ENCODE results near the gene UCHL5. TPM values are rescaled to one million over a fixed set of nuclear protein-coding genes. Genes with fewer than 3 reads are reported as not detected.
"Not testable (repeated sequence)": the region's sequence is repeated elsewhere in the genome, so short reads cannot be mapped to it uniquely, and the experiment has no call there.

UCHL5 gene
- total and polyA plus RNA-seq, 8 donors, result 9.8 to 26.8 (median 17.4) TPM

GRCh38 chr1:193042766-193043691, 16.1 kb downstream of the UCHL5 start:
- FAIRE-seq (no peak), ATAC-seq (no peak)
- 75 to 100% methylated on average over 1 of the region's 1 CpG for WGBS, 2 donors

GRCh38 chr1:193040011-193040410, 19.1 kb downstream of the UCHL5 start:
- intact Hi-C loops (cut with DNase I), result no loop called here
- peaks cover 5 to 14% (median 6%) of the 10 kb centered on the region in 3 donors for H3K4me1 ChIP-seq
- H3K36me3 ChIP-seq, result no peaks in the 10 kb centered on the region
- no peak for FAIRE-seq
- TF ChIP-seq CTCF (IDR thresholded peaks at IDR 0.05), result no peak
- WGBS, 2 donors, result 91 to 93% methylated on average over 3 of the region's 3 CpGs
- H3K4me3 ChIP-seq, result no peak overlapping the region
- no peak overlapping the region for H3K27ac ChIP-seq
- H3K27me3 ChIP-seq, result no peaks in the 10 kb centered on the region
- peaks cover 0 to 5% (median 0%) of the 10 kb centered on the region in 4 donors for H3K9me3 ChIP-seq
- no peak for DNase-seq
- ATAC-seq, result no peak

More at GRCh38 chr1:193042766-193043691, 16.1 kb downstream of the UCHL5 start:
- intact Hi-C loops (cut with DNase I), result no loop called here
- TF ChIP-seq CTCF (IDR thresholded peaks at IDR 0.05), result no peak
- Histone ChIP-seq H3K27ac (no peak overlapping the region), H3K9me3 (no peaks in the 10 kb centered on the region), H3K36me3 (no peaks in the 10 kb centered on the region), H3K27me3 (no peaks in the 10 kb centered on the region), H3K4me1 (no peaks in the 10 kb centered on the region), H3K4me3 (no peak overlapping the region)
- no peak for DNase-seq

- H3K36me3 ChIP-seq, result no peaks in the 10 kb centered on the region
- peaks cover 5 to 14% (median 6%) of the 10 kb centered on the region in 3 donors for H3K4me1 ChIP-seq
- WGBS, 2 donors, result 57 to 62% methylated on average over 3 of the region's 3 CpGs
- ATAC-seq (peak in 3 of 4 donors; percentile 45 to 73 (median 73)), FAIRE-seq (peak; percentile 57), DNase-seq (no peak)
- H3K27ac ChIP-seq, result peak overlapping the region in 1 of 4 donors; percentile 24
- TF ChIP-seq CTCF (IDR thresholded peaks at IDR 0.05), result no peak
- H3K9me3 ChIP-seq, result peaks cover 0 to 5% (median 0%) of the 10 kb centered on the region in 4 donors
- H3K27me3 ChIP-seq, result no peaks in the 10 kb centered on the region
- intact Hi-C loops (cut with DNase I), result no loop called here
- H3K4me3 ChIP-seq, result no peak overlapping the region
These were observed 22.7 kb downstream of the UCHL5 start for GRCh38 chr1:193036337-193037047.

GRCh38 chr1:193033610-193034009, 25.6 kb downstream of the UCHL5 start:
- no peak for ATAC-seq
- intact Hi-C loops (cut with DNase I), result no loop called here
- Histone ChIP-seq H3K4me3 (no peak overlapping the region), H3K36me3 (peaks cover 0 to 8% (median 0%) of the 10 kb centered on the region in 3 donors), H3K27ac (no peak overlapping the region), H3K4me1 (peaks cover 5 to 23% (median 6%) of the 10 kb centered on the region in 3 donors), H3K9me3 (peaks cover 0 to 5% (median 0%) of the 10 kb centered on the region in 4 donors), H3K27me3 (no peaks in the 10 kb centered on the region)
- DNase-seq, result no peak
- FAIRE-seq, result no peak
- no peak for TF ChIP-seq CTCF (IDR thresholded peaks at IDR 0.05)

- H3K36me3 ChIP-seq; intact Hi-C loops (cut with DNase I); FAIRE-seq; H3K27ac ChIP-seq; H3K4me3 ChIP-seq; H3K9me3 ChIP-seq; ATAC-seq; H3K27me3 ChIP-seq; DNase-seq: not testable (repeated sequence)
- 96 to 98% methylated on average over 9 of the region's 9 CpGs for WGBS, 2 donors
- H3K4me1 ChIP-seq, result peaks cover 5 to 23% (median 6%) of the 10 kb centered on the region in 3 donors
These were observed 26.3 kb downstream of the UCHL5 start for GRCh38 chr1:193032643-193033427.
